Activated CD4-positive, alpha-beta T cell treated with anti-CD3 and anti-CD28 coated beads for 36 hours (primary cell): ENCODE results near the gene CTNNBIP1. TPM values are rescaled to one million over a fixed set of nuclear protein-coding genes. Genes with fewer than 3 reads are reported as not detected.
"Not testable (repeated sequence)": the region's sequence is repeated elsewhere in the genome, so short reads cannot be mapped to it uniquely, and the experiment has no call there.

Experiments
- ATAC-seq: fragments of 200-7000 bp; cut with Tn5 transposase; one replicate; pipeline ENCODE4 v1.10.0; 2021; ENCODE audit warnings: mild to moderate bottlenecking, moderate library complexity
- CTCF ChIA-PET: fragments of 350-600 bp; sonication (Branson Sonifier 250); formaldehyde crosslinking; loops from one replicate; lab custom pipeline; 2021; ENCODE audit warnings: antibody characterized with exemption; lab: Charles Lee
- POLR2A ChIA-PET: fragments of 350-600 bp; sonication (Branson Sonifier 250); formaldehyde crosslinking; loops from one replicate; lab custom pipeline; 2021; ENCODE audit warnings: antibody characterized with exemption, inconsistent platforms; lab: Charles Lee
- DNase-seq: peaks from one replicate; pipeline ENCODE4 v3.0.0-alpha.2; 2020
- H3K27ac Mint-ChIP-seq: one replicate; pipeline ENCODE4 v1.8.0; 2021; ENCODE audit warnings: mixed read lengths
- H3K27me3 Mint-ChIP-seq: one replicate; pipeline ENCODE4 v1.8.0; 2021; ENCODE audit warnings: mixed read lengths
- H3K36me3 Mint-ChIP-seq: one replicate; pipeline ENCODE4 v1.8.0; 2021; ENCODE audit warnings: low read depth, mixed read lengths
- H3K4me1 Mint-ChIP-seq: one replicate; pipeline ENCODE4 v1.8.0; 2021; ENCODE audit warnings: mixed read lengths
- H3K4me3 Mint-ChIP-seq: one replicate; pipeline ENCODE4 v1.8.0; 2021; ENCODE audit warnings: mild to moderate bottlenecking, moderate library complexity, mixed read lengths
- H3K9me3 Mint-ChIP-seq: one replicate; pipeline ENCODE4 v1.8.0; 2021; ENCODE audit warnings: low read depth, mixed read lengths
- intact Hi-C, 2 experiments: fragments of 100-400 bp; cut with DNase I in 1 of 2; cut with micrococcal nuclease in 1 of 2; formaldehyde crosslinking; loops; one replicate each; pipeline versions ENCODE4 v1.14.2 to v1.15.1; 2022 to 2024; cut with DNase I, micrococcal nuclease
- total RNA-seq, 2 experiments: library from RNA; stranded (reverse); gene quantifications; one replicate each; pipeline ENCODE4 v1.2.3, GENCODE V29; 2021

Gene CTNNBIP1
- total RNA-seq, 2 experiments from 2014 or later: 7.5 to 11.0 TPM

- H3K36me3 Mint-ChIP-seq, POLR2A ChIA-PET: not testable (repeated sequence)
Observed at GRCh38 chr1:9805972-9806371, 104.1 kb downstream of the CTNNBIP1 start.

GRCh38 chr1:9805006-9805508 is 105.0 kb downstream of the CTNNBIP1 start:
- DNase-seq (no peak), ATAC-seq (no peak)
- Mint-ChIP-seq H3K27ac (no peak overlapping the region), H3K27me3 (no peaks in the 10 kb centered on the region), H3K36me3 (peaks cover 3% of the 10 kb centered on the region), H3K4me3 (no peak overlapping the region), H3K4me1 (peaks cover 47% of the 10 kb centered on the region), H3K9me3 (no peaks in the 10 kb centered on the region)
- ChIA-PET POLR2A (no interaction called here), CTCF (interaction anchor here (1.0 to 2.0 kb wide), 6 partner anchors 9 to 81 kb away, joined by 3 to 5 read pairs (median 3); no protein-coding TSS in a partner anchor)
- intact Hi-C loops: no loop called here

More at GRCh38 chr1:9805972-9806371, 104.1 kb downstream of the CTNNBIP1 start:
- H3K27ac Mint-ChIP-seq, H3K9me3 Mint-ChIP-seq, intact Hi-C loops, ATAC-seq, DNase-seq, H3K27me3 Mint-ChIP-seq, H3K4me3 Mint-ChIP-seq: not testable (repeated sequence)
- CTCF ChIA-PET: interaction anchor here (2.0 kb wide), 1 partner anchor 62 kb away, joined by 5 read pairs; no protein-coding TSS in a partner anchor
- peaks cover 48% of the 10 kb centered on the region for H3K4me1 Mint-ChIP-seq

- ChIA-PET POLR2A (interaction anchor here (0.7 kb wide), 1 partner anchor 97 kb away, joined by 3 read pairs; no protein-coding TSS in a partner anchor), CTCF (interaction anchor here (0.6 to 1.8 kb wide), 6 partner anchors 11 to 105 kb away, joined by 3 to 7 read pairs (median 4); no protein-coding TSS in a partner anchor)
- intact Hi-C loops, H3K9me3 Mint-ChIP-seq, H3K4me3 Mint-ChIP-seq, ATAC-seq, H3K27ac Mint-ChIP-seq, H3K36me3 Mint-ChIP-seq, H3K27me3 Mint-ChIP-seq, DNase-seq: not testable (repeated sequence)
- H3K4me1 Mint-ChIP-seq: peaks cover 51% of the 10 kb centered on the region
Observed at GRCh38 chr1:9803003-9803918, 106.8 kb downstream of the CTNNBIP1 start.

GRCh38 chr1:9801909-9802308 is 108.2 kb downstream of the CTNNBIP1 start:
- POLR2A ChIA-PET: no interaction called here
- CTCF ChIA-PET: interaction anchor here (0.6 to 1.7 kb wide), 4 partner anchors 17 to 485 kb away, joined by 3 to 7 read pairs (median 4); no protein-coding TSS in a partner anchor
- no peak overlapping the region for H3K27ac Mint-ChIP-seq
- H3K27me3 Mint-ChIP-seq: no peaks in the 10 kb centered on the region
- no peak overlapping the region for H3K4me3 Mint-ChIP-seq
- peaks cover 4% of the 10 kb centered on the region for H3K36me3 Mint-ChIP-seq
- DNase-seq (no peak), ATAC-seq (no peak)
- H3K4me1 Mint-ChIP-seq: peaks cover 50% of the 10 kb centered on the region
- no peaks in the 10 kb centered on the region for H3K9me3 Mint-ChIP-seq
- intact Hi-C loops: no loop called here

Other genes with a start within 250 kb of the CTNNBIP1 start
- gene CLSTN1, start 86.3 kb downstream of the CTNNBIP1 start, total RNA-seq: 10 to 100 TPM; 34.9 to 36.7 TPM
- 10 to 100 TPM; 23.4 to 32.0 TPM for gene LZIC, start 33.1 kb upstream of the CTNNBIP1 start, total RNA-seq
- gene NMNAT1, start 33.2 kb upstream of the CTNNBIP1 start, total RNA-seq: 1 to 10 TPM; 7.3 to 8.5 TPM
- gene RBP7, start 87.0 kb upstream of the CTNNBIP1 start, total RNA-seq: not detected
- 10 to 100 TPM; 26.1 to 31.8 TPM for gene UBE4B, start 122.7 kb upstream of the CTNNBIP1 start, total RNA-seq